RWPE2 (cell line): ENCODE results near the gene SPATA24.
A peak's percentile ranks its signal among the peaks of the same experiment; 100 is the strongest.
"Not testable (repeated sequence)": the region's sequence is repeated elsewhere in the genome, so short reads cannot be mapped to it uniquely, and the experiment has no call there.

Experiments
- ATAC-seq: fragments of 200-7000 bp; cut with Tn5 transposase; 3 replicates; pipeline ENCODE4 v1.9.1; 2021; ENCODE audit warnings: low read depth
- DNase-seq: peaks from one replicate; pipeline ENCODE4 v3.0.0-alpha.2; 2020; ENCODE audit warnings: low spot score
- H3K27ac ChIP-seq: fragments of 450-650 bp; 2 replicates; pipeline ENCODE4 v1.5.1; 2017; ENCODE audit warnings: mild to moderate bottlenecking; ENCODE audit not compliant: poor library complexity, severe bottlenecking
- H3K27me3 ChIP-seq: fragments of 250-450 bp; sonication (Bioruptor Pico); 2 replicates; pipeline ENCODE4 v1.5.1; 2021; ENCODE audit warnings: mild to moderate bottlenecking, moderate library complexity; ENCODE audit not compliant: insufficient read depth, poor library complexity, severe bottlenecking
- H3K36me3 ChIP-seq: fragments of 250-450 bp; sonication (Bioruptor Pico); 2 replicates; pipeline ENCODE4 v1.5.1; 2020; ENCODE audit warnings: low read depth, mild to moderate bottlenecking, moderate library complexity
- H3K4me1 ChIP-seq: fragments of 250-450 bp; sonication (Bioruptor Pico); 2 replicates; pipeline ENCODE4 v1.5.1; 2021; ENCODE audit warnings: mild to moderate bottlenecking, moderate library complexity; ENCODE audit not compliant: insufficient read depth, poor library complexity, severe bottlenecking
- H3K4me3 ChIP-seq: fragments of 250-450 bp; sonication (Bioruptor Pico); 2 replicates; pipeline ENCODE4 v1.5.1; 2021; ENCODE audit warnings: mild to moderate bottlenecking, moderate library complexity; ENCODE audit not compliant: severe bottlenecking
- H3K9me3 ChIP-seq: fragments of 250-450 bp; sonication (Bioruptor Pico); 2 replicates; pipeline ENCODE4 v1.5.1; 2021; ENCODE audit warnings: mild to moderate bottlenecking, moderate library complexity; ENCODE audit not compliant: severe bottlenecking
- CTCF ChIP-seq: fragments of 450-650 bp; IDR thresholded peaks from one replicate; pipeline ENCODE4 v1.5.1; 2017; ENCODE audit warnings: mild to moderate bottlenecking, moderate library complexity; ENCODE audit not compliant: poor library complexity, severe bottlenecking

Gene SPATA24

GRCh38 chr5:139358064-139358463 lies 45.8 kb downstream of the SPATA24 start:
- H3K27ac ChIP-seq = no peak overlapping the region
- no peaks in the 10 kb centered on the region for H3K4me1 ChIP-seq
- no peaks in the 10 kb centered on the region for H3K9me3 ChIP-seq
- TF ChIP-seq CTCF = no peak
- H3K27me3 ChIP-seq = no peaks in the 10 kb centered on the region
- H3K36me3 ChIP-seq = peaks cover 46% of the 10 kb centered on the region
- ATAC-seq (peak; percentile 35; the same call in 1 of the 3 replicates), DNase-seq (no peak)
- H3K4me3 ChIP-seq = no peak overlapping the region

- H3K4me3 ChIP-seq, DNase-seq, H3K27me3 ChIP-seq, H3K27ac ChIP-seq, ATAC-seq, H3K9me3 ChIP-seq, H3K4me1 ChIP-seq: not testable (repeated sequence)
- peaks cover 46% of the 10 kb centered on the region for H3K36me3 ChIP-seq
Observed at GRCh38 chr5:139355900-139356299, 48.0 kb downstream of the SPATA24 start.

- no peak for TF ChIP-seq CTCF
- ATAC-seq (no peak), DNase-seq (no peak)
- H3K4me3 ChIP-seq = no peak overlapping the region
- H3K36me3 ChIP-seq = peaks cover 47% of the 10 kb centered on the region
- no peak overlapping the region for H3K27ac ChIP-seq
- no peaks in the 10 kb centered on the region for H3K9me3 ChIP-seq
- no peaks in the 10 kb centered on the region for H3K4me1 ChIP-seq
- no peaks in the 10 kb centered on the region for H3K27me3 ChIP-seq
Observed at GRCh38 chr5:139354186-139354585, 49.7 kb downstream of the SPATA24 start.

GRCh38 chr5:139347863-139348262 lies 56.0 kb downstream of the SPATA24 start:
- ATAC-seq, H3K27ac ChIP-seq, H3K4me3 ChIP-seq, H3K9me3 ChIP-seq, H3K4me1 ChIP-seq, H3K27me3 ChIP-seq, DNase-seq: not testable (repeated sequence)
- H3K36me3 ChIP-seq = peaks cover 48% of the 10 kb centered on the region
